Breast epithelium (tissue), 3 donors: ENCODE measurements around the gene SIRT7.

Source experiments
- POLR2A ChIP-seq: fragments of 450-650 bp; IDR thresholded peaks from one replicate; pipeline ENCODE4 v1.6.1; 2016; ENCODE audit warnings: antibody characterized with exemption, mild to moderate bottlenecking, moderate library complexity
- TF ChIP-seq, protein P1 (sequence below), 3 donors: fragments of 450-650 bp; IDR thresholded peaks; one replicate each; pipeline ENCODE4 v1.5.1; 2016 to 2017; ENCODE audit warnings: antibody characterized with exemption in 3 of 3, mild to moderate bottlenecking in 3 of 3, moderate library complexity in 3 of 3

DNA sequence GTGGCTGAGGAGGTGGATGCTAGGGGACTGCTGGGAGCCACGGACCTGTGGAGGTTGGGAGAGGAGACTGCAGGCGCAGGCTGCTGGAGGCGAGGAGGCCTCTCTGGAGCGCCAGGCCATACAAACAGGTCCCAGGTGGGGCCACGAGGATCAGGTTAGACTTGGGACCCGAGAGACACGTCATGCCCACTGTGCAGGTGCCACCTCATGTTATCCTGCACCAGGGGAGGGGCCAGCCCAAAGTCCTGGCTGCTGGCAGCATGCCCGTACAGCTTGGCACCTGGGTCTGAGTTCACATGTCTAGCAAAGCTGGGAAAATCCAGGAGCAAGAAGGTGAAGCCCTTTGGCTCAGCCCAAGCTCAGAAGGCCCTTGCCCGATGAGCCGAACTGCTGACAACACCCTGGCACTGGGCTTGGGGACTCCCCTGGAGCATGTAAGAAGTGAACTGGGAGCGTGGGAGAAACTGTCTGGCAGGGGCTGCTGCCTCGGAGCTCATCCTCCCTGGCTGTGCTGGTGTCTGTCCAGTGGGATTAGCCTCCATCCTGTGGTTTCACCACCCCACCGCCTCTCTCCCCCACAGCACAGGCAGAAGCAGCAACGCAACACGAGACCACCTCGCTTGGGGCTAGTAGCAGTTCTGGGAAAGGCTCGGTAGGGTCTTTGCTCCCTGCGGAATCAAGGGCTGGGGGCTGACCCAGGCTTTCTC, 52.1 kb downstream of the SIRT7 start:
- TF ChIP-seq, protein P1, sequence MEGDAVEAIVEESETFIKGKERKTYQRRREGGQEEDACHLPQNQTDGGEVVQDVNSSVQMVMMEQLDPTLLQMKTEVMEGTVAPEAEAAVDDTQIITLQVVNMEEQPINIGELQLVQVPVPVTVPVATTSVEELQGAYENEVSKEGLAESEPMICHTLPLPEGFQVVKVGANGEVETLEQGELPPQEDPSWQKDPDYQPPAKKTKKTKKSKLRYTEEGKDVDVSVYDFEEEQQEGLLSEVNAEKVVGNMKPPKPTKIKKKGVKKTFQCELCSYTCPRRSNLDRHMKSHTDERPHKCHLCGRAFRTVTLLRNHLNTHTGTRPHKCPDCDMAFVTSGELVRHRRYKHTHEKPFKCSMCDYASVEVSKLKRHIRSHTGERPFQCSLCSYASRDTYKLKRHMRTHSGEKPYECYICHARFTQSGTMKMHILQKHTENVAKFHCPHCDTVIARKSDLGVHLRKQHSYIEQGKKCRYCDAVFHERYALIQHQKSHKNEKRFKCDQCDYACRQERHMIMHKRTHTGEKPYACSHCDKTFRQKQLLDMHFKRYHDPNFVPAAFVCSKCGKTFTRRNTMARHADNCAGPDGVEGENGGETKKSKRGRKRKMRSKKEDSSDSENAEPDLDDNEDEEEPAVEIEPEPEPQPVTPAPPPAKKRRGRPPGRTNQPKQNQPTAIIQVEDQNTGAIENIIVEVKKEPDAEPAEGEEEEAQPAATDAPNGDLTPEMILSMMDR (IDR thresholded peaks at IDR 0.05): no peak
- no peak for TF ChIP-seq POLR2A
